ENCODE measurements around the gene CDK14. TPM values are rescaled to one million over a fixed set of nuclear protein-coding genes. Genes with fewer than 3 reads are reported as not detected.
A peak's percentile ranks its signal among the peaks of the same experiment; 100 is the strongest.

The CDK14 gene
- total RNA-seq, 1 experiment from 2014 or later = not detected

DNA sequence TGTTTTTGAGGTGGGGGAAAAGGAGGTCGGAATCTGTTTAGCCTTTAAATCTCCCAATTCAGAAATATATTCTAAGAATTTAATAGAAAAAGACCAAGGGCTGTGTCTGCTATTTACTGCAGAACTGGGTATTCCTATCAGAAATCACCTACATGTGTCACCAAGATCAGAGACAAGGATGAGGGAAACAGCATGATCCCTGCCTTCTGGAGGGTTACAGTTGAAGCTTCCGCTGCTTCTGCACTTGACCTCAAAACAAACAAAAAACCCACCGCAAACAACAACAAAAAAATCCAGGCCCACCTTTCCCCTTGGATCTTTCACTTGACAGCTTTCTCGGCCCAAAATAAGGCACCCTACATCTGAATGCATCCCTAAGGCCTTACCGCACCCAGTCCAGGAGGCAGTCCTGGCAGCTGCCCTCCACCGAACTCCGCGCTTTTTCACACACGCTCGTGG lies 750 bp upstream of the CDK14 start:
- DNase-seq (ENCODE audit: low spot score) = peak; percentile 44
- in situ Hi-C loops (cut with HindIII; ENCODE audit: low sequenced_read_pairs) = no loop called here

DNA sequence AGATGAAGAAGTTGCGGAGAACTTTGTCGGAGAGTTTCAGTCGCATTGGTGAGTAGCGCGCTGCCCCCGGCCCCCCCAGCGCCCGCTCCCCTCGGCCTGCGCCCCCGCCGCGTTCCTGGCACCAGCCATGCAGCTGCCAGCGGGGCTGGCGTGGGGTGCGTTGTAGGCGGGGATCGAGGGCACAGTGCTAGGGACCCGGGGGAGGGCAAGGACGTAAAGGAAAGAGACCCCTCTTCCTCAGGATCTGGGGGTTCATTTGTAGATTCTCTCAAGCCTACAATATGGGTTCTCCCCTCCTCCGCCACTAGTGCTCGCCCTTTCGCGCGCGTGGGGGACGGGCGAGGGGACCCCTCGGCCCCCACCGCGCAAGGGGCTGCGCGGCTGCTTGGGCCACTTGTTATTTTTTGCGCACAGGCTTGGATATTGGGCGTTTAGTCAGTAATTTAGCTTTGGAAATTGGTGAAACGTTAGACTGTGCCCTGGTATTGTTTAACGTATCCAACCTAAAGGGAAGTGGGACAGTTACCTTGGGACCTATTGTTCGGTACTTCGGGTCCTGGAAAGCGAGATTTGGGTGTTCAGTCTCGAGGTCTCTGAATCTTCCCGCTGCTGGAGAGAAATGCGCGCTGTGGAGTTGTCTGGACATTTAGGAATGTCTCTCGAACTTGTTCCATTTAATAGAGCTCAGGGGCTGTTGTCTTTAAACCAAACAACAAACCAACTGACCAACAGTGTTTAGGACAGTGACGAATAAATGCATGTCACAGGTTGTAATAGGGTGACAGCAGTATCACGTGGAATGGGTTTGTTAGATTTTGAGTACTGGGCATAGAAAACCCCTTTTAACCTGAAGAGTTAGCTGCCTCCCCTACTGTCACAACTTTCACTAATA lies 796 bp downstream of the CDK14 start:
- in situ Hi-C loops (cut with HindIII; ENCODE audit: low sequenced_read_pairs) = no loop called here
- peak; percentile 44 for DNase-seq (ENCODE audit: low spot score)

DNA sequence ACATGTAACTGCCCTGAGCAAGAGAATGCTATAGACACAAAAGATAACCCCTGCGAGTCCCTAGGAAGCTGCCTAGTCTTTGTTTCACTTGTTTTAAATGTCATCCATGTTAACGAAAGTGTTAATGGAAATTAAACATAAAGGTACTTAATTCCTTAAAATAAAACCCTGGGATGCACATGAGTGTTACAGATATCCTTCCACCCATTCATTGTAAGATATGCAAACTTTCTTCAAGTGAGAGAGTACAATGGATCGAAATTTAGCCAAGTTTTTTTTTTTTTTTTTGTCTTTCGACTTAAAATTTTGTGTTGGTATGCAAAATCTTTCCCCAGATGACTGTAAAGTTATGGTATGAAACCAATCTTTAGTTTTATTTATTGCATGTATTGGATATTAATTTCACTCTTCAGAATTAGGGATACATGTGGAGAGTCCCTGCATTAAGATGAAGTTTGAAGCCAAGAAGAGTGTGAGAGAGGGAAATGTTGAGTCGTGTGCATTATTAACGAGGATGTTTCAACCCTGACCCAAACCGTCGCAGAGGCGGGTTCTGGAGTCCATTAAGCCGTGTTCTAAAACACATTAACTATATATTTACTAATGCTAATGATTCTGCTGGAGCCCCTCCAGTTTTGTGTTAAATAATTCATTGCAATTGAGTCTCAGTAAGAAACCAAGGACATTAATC lies 1.6 kb downstream of the CDK14 start:
- DNase-seq (ENCODE audit: low spot score) = no peak
- in situ Hi-C loops (cut with HindIII; ENCODE audit: low sequenced_read_pairs) = no loop called here

DNA sequence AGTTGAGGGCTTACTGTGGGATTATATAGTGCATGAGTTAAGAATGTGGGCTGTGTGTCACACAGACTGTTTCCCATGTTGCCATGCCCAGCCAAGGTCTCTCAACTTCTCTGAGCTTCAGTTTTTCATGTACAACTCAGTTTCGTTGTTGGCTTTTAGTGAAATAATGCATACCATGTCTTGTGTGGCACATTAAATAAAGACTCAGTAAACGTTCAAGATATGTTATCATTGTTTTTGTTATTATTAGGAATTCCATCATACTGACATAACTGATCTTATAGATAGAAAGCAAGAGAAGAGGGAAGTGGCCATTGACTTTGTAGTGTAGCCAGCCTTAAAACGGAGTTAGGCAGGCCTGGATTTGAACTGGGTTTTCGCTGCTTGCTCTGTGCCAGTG lies 2.9 kb downstream of the CDK14 start:
- no peak for DNase-seq (ENCODE audit: low spot score)
- in situ Hi-C loops (cut with HindIII; ENCODE audit: low sequenced_read_pairs) = no loop called here

DNA sequence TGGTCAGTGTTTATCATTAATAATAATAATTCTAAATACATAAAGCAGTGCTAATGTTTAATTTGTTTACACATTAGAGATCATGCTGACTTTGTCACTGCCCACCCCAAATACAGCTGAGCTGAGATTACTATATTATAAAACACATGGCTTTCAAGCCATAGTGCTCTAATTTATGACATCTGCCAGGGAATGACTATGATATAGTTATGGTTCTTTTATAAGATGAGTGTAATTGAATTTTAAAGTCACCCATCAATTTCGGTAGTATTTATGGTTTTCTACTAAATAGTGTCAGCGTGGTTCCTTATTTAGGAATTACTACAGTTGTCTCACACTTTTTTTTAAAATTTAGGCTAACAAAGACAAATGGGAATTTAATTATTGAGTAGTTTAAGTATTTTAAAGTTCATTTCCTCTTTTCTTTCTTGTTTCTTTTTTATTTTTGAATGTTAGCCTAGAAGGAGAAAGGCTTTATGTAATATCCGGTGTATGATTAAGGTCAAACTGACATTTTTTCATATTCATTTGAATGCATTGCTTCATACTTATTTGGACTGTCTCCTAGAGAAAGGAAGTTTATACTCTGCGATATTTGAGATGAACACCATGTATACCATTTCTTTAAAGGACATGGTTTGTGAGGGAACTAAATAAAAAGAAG lies 3.9 kb downstream of the CDK14 start:
- DNase-seq (ENCODE audit: low spot score) = no peak

DNA sequence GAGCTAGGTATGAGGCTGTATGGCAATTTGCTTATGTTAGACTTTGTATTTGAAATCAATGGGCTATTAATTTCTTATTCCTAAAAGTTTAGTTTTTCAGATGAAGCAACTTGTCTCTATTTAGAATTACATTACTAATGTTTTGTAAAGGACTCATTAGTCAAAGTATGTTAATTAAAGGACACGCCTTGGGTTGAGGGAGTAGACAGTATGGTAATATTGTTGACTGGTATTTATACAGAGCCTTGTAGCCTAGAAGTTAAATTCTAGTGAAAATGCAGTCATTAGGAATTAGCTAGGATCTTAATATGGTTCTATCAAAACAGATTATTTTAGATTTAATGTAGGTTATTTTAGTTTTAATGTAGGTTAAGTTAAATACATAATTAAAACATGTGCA lies 6.2 kb downstream of the CDK14 start:
- no peak for DNase-seq (ENCODE audit: low spot score)
- in situ Hi-C loops (cut with HindIII; ENCODE audit: low sequenced_read_pairs) = no loop called here

More for the DNA sequence above, 3.9 kb downstream of the CDK14 start:
- in situ Hi-C loops (cut with HindIII; ENCODE audit: low sequenced_read_pairs) = no loop called here

DNA sequence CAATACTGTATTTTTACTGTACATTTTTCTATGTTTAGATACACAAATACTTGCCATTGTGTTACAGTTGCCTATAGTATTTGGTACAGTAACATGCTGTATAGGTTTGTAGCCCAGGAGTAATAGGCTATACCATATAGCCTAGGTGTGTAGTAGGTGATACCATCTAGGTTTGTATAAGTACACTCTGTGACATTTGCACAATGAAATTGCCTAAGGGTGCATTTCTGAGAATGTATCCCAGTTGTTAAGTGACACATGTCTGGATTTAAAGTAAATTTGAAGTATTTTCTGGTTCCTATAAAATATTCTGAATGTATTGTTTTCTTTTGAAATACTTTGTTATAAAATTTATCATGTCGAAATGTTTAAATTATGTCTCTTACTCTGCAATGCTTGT lies 7.2 kb downstream of the CDK14 start:
- no peak for DNase-seq (ENCODE audit: low spot score)
- in situ Hi-C loops (cut with HindIII; ENCODE audit: low sequenced_read_pairs) = no loop called here

DNA sequence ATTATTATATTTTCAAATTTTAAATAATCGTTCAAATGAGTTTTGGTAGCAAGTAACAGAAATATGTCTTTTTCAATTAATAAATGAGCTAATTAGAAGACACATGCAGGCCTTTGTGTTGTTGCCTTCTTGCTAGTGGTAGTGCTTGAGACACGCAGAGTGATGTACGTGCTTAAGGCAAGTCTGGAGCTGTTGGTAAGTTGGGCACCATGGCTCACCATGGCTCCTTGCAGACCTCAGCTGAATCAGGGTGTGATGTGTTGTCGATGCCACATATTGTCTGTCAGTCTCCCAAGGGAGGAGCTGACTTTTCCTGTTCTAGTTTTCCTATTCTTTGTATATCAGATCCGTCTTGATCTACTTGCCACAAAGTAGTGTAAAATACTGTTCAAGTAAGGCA lies 8.3 kb downstream of the CDK14 start:
- no peak for DNase-seq (ENCODE audit: low spot score)
- in situ Hi-C loops (cut with HindIII; ENCODE audit: low sequenced_read_pairs) = no loop called here

DNA sequence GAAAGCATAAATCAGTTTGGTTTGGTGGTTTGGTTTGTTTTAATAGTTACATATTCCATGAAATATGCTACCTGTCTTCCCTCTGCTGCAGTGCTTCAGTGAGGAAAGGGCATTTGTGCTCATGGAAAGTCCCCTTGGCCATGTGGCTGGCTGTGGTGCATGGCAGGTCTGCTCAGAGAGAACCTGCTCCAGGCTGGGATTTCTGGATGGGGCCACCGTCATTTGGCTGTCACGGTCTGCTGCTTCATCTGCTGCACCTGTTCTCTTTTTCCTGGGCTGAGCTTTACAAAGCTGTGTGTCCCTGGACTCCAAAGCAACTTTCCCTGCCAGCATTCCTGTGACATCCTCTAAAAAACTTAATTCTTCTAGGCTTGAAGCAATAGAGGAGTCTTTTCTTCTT lies 8.9 kb downstream of the CDK14 start:
- in situ Hi-C loops (cut with HindIII; ENCODE audit: low sequenced_read_pairs) = no loop called here
- peak; percentile 97 for DNase-seq (ENCODE audit: low spot score)

DNA sequence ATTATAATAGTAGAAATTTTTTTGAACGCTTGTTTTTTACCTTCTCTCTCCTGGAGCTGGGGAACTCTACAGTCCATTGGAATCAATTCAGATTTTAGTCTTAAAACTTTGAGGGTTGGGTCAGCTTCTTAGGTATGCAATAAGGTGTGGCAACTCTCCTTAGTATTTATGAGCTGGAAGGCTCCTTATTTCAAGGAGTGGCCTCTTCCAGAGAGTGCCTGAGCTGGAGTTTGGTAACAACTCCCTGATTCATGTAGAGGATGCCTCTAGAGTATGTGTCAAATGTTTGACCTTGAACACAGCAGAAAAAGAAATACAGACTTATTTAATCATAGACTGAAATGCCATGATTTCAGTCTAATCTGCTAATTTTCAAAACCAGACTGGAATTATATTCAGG lies 11.1 kb downstream of the CDK14 start:
- DNase-seq (ENCODE audit: low spot score) = no peak
- in situ Hi-C loops (cut with HindIII; ENCODE audit: low sequenced_read_pairs) = no loop called here

DNA sequence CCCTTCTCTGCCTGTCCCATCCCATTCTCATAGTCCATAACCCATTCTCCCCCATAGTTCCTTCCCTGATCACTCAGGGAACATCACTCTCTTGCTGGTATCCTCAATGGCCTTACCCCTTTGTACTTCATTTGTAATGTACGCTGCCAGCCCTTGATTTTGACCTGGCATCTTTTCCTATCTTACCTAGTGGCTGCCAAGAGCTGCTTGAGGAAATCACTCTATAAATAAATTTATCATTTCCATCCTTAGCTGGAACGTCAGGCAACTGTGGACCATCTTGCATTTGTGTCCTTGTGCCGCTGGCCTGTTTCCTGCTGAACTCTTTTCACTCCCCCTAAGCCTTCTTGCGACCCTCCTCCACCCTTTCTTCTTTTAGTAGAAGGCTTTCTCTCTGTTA lies 14.0 kb downstream of the CDK14 start:
- in situ Hi-C loops (cut with HindIII; ENCODE audit: low sequenced_read_pairs) = no loop called here

DNA sequence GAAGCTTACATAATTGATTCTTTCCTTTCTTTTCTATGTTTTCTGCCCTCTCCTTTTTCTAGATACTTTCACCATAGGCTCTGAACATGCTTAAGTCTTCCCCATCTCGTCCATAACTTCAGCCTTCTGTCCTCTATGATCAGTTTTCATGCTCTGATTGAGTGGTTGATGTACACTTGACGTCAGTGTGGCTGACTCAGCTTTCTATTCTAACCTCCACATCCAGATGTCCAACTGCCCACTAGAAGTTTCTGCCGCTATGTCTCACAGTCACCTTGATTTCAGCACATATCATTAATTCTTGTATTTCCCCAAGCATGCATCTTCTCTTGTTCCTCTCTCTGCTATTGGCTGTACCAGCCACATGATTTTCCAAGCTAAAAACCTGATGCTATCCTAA lies 15.0 kb downstream of the CDK14 start:
- DNase-seq (ENCODE audit: low spot score) = no peak
- in situ Hi-C loops (cut with HindIII; ENCODE audit: low sequenced_read_pairs) = no loop called here

More for the DNA sequence above, 14.0 kb downstream of the CDK14 start:
- DNase-seq (ENCODE audit: low spot score) = no peak

DNA sequence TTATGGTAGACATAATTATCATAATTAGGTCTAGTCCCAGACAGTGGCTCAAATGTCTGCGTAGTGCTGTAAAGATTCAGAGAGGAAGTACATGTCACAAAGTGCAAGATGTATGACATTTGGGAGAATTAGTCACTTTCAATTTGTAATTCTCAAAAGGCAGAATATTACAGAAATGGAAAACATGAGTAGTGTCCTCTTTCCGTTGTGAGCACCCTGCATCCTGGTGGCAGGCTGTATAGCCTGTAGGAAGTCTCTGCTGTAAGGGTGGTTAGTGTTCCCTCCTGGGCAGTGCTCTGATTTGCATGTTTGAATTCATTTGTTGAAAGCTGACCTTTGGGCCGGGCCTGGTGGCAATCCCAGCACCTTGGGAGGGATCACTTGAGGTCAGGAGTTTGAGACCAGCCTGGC lies 17.0 kb downstream of the CDK14 start:
- DNase-seq (ENCODE audit: low spot score) = no peak
- in situ Hi-C loops (cut with HindIII; ENCODE audit: low sequenced_read_pairs) = no loop called here

DNA sequence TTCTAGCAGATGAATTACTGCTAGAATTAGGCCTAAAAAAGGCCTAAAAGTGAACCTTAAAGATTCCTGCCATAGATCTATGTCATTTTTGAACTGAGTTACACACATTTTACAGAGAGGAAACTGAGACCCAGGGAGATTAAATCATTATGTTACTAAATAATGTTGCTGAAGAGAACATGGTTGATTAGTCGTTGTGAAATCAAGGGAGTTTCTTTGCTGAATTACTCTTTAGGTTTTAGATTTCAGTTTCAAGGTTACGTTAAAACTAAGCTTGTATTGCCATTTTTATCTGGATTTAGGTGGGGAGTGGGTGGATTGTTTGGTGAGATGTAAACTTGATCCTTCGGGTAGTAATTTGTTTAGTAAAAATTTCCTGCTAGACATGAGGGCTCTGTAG lies 21.3 kb downstream of the CDK14 start:
- in situ Hi-C loops (cut with HindIII; ENCODE audit: low sequenced_read_pairs) = no loop called here

DNA sequence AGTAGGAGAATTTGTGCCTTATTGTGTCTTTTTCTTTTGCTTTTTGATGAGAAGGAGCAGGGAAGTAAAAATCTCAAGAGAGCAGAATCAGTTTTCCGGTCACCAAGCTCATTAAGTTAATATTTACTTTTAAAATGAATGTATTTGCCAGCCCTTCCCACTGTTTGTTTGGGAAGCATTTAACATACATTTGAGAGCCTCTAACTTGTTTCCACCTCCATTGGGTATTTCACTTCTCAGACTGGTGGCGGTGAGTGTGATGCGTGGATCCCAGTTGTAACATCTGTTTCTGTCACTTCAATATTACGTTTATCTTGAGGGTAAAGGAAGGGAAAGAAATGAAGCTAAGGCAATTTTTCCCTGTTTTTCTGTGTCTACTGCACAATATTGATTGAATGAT lies 22.8 kb downstream of the CDK14 start:
- in situ Hi-C loops (cut with HindIII; ENCODE audit: low sequenced_read_pairs) = no loop called here
- DNase-seq (ENCODE audit: low spot score) = no peak

More for the DNA sequence above, 21.3 kb downstream of the CDK14 start:
- no peak for DNase-seq (ENCODE audit: low spot score)

DNA sequence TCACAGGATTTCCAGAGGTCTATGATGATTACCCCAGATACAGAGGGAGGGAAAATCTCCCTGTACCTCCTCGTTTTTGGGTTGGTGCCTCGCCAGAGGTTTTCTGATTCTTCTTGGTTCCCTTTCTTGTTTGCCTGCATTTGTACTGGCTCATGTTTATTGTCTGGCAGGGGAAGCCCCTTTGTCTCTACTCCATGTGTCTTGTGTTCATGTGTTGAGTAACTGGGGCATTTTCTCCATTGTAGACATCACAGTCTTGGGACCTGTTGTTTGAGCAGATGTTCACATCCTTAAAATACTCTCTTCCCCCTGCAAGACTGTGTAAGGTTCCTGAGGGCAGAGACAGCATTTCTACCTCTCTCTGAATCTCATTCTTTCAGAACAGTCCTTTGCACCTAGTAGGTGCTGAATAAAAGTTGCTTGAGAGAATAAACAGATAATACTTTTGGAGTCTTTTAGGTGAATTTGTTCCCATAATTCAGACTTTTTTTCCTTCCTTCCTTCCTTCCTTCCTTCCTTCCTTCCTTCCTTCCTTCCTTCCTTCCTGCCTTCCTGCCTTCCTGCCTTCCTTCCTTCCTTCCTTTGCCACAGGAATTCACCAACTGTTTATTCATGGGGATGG lies 25.1 kb downstream of the CDK14 start:
- in situ Hi-C loops (cut with HindIII; ENCODE audit: low sequenced_read_pairs) = no loop called here

DNA sequence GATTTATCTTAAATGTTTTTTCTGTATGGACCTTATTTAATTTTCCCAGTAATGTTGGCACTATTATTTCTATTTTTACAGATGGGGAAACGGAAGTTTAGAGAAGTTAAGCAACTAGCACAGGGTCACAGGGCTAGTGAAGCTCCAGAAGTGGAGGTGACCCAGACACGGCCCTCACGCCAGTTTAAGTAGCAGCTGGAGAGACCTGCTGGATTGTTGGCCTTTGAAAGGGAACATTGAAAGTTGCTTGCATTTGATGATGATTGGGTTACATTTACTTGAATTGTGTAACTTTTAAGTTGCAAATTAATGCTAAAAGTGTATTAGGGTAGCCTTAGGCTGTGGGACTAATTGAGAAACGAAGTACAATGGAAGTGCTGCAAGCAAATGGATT lies 25.6 kb downstream of the CDK14 start:
- in situ Hi-C loops (cut with HindIII; ENCODE audit: low sequenced_read_pairs) = no loop called here
- no peak for DNase-seq (ENCODE audit: low spot score)

More for the DNA sequence above, 25.1 kb downstream of the CDK14 start:
- DNase-seq (ENCODE audit: low spot score) = no peak

DNA sequence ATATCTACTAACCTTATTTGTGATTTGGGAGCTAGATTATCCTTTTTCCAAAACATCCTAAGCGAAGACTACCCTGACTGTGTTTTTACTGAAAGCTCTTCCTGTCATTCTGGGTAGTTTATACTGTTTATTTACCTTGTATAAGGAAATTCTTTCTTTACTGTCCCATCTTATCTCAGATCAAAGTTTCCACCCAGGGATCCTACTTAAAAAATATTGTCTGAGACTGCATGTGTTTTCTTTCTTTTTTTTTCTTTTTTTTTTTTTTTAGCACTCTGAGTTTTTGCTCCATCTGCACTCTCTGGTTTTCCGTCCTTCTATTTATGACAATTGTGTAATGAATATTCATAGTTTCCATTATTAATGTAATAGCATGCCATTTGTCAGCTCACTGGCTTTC lies 26.5 kb downstream of the CDK14 start:
- in situ Hi-C loops (cut with HindIII; ENCODE audit: low sequenced_read_pairs) = no loop called here
- DNase-seq (ENCODE audit: low spot score) = no peak

DNA sequence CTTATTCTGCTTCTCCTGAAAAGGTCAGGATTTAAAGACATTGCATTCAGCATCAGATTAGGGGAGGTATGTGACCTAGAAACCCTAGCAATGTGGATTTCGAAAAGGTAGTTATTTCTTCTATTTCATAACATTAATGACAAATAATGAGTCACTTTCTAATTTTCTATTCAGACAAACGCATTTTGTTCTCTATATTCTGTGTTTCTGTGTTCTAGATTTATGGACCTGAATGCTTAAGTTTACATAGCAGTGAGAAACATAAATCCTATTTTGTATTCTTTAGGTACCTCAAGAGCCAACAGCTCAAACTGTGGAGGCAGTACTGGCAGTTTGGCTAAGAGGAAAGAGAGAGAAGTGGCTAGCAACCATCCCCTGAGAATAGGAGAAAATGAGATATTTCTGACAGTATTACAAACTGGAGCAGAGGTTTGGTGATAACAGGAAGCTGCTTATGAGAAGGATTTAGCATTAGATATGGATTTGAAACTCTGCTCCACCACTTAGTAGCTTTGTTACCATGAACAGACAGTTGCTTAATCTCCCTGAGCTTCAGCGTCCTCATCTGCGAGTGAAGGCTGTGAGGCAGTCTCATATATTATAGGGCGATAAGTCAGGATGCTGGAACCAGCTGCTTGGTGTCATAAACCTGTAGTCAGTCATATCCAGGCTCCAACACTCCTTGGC lies 28.2 kb downstream of the CDK14 start:
- DNase-seq (ENCODE audit: low spot score) = no peak

More for the DNA sequence above, 28.2 kb downstream of the CDK14 start:
- in situ Hi-C loops (cut with HindIII; ENCODE audit: low sequenced_read_pairs) = no loop called here
